HT1080 (cell line): Measurements from ENCODE around the gene PLEKHN1. TPM values are rescaled to one million over a fixed set of nuclear protein-coding genes. Genes with fewer than 3 reads are reported as not detected.

ENCODE experiments used
- DNase-seq: peaks from one replicate; pipeline ENCODE4 v3.0.0-alpha.2; 2015; ENCODE audit warnings: low read depth
- total RNA-seq: library from RNA; depleted of rRNA; stranded (reverse); fragments of >200 nt; shearing (Covaris generic); gene quantifications from 2 replicates; pipeline ENCODE4 v1.2.3, GENCODE V29; 2014

The PLEKHN1 gene
- total RNA-seq, 1 experiment from 2014 or later, result 3.3 TPM

GRCh38 chr1:929712-930632 is 36.3 kb upstream of the PLEKHN1 start:
- no peak for DNase-seq

GRCh38 chr1:930633-931138 is 35.6 kb upstream of the PLEKHN1 start:
- no peak for DNase-seq

- DNase-seq, result no peak
Measured at GRCh38 chr1:931380-932172, 34.7 kb upstream of the PLEKHN1 start.

DNA sequence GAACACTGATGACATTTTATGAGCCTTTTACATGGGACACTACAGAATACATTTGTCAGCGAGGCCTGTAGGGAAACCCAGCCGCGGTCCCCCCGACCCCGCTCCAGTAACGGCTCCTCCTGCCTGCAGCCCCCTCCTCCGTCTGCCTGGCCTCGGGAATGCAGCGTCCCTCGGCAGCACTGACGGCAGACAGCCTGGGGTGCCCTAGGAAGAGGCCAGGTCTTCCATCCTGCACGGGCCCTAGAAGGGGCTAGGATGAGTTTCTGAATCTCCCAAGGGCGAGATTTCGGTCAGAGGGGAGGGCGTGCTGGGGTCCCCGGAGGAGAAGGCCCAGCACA is 34.1 kb upstream of the PLEKHN1 start:
- DNase-seq, result no peak

GRCh38 chr1:932776-933602 is 33.3 kb upstream of the PLEKHN1 start:
- DNase-seq, result no peak

DNA sequence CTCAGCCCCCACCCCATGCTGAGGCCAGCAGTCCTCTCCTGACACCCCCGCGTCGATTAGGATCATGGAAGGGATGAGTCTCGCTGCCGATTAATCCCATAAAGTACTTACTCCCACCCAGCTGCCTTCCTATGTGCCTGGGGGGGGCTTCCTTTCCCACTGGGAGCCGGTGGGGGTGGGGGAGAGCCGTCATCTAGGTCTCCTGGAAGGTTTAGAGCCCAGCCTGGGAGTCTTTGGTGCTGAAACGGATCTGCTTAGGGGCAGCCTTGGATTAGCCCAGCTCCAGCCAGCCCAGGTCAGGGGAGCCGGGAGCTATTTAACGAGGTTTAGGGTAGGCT is 32.7 kb upstream of the PLEKHN1 start:
- DNase-seq, result no peak

DNA sequence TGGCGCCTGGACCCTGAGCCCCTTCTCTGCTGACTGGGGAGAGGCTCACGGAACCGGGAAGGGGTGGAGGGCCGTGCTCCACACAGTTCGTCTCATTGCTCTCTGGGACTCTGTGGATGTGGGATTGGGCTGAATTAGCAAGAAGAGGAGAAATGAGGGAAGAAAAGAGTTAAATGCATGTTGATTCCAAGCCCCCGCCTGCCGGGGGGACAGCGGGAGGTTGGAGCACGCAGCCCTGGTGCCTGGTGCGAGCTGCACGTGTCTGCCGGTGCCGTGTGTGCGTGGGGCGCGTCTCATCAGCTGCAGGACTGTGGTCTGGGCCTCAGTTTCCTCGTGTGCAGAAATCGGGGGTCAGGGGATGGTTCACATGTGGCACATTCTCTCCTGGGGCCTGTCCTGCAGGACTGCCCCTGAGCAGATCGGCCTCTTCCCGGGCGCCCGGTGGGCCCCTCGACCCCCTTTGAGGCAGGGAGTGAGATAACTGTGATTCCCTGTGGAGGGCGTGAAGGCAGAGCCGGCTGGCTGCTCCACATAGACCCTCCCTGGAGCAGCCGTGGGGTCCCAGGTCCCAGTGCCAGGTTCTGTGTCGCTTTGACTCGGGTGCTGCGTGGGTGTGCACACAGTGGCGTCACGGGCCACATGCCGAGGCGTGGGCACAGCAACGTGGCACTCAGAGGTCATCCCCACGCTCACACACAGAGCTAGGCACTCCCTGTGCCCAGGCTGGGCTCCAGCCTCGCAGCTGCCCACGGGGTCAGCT is 31.1 kb upstream of the PLEKHN1 start:
- no peak for DNase-seq

GRCh38 chr1:935751-936231 is 30.5 kb upstream of the PLEKHN1 start:
- DNase-seq, result no peak

GRCh38 chr1:936348-937264 is 29.7 kb upstream of the PLEKHN1 start:
- DNase-seq, result no peak

DNA sequence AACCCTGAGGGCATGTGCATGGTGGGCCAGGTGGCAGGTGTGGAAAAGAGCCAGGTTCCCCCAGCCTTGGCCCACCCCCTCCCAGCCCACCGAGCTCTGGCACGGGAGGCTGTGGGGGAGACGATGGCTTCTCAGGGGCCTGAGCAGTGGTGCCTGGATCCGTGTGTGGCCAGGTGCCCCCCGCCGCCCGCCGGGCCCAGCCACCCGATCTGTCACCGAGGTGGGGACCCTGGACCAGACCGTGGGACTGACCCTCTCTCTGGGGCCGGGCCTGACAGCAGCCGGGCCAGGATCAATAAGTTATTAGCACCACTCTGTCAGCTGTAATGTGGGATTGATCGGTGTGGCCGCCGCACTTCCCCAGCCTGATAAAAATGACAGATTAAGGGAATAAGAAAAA is 28.8 kb upstream of the PLEKHN1 start:
- no peak for DNase-seq

DNA sequence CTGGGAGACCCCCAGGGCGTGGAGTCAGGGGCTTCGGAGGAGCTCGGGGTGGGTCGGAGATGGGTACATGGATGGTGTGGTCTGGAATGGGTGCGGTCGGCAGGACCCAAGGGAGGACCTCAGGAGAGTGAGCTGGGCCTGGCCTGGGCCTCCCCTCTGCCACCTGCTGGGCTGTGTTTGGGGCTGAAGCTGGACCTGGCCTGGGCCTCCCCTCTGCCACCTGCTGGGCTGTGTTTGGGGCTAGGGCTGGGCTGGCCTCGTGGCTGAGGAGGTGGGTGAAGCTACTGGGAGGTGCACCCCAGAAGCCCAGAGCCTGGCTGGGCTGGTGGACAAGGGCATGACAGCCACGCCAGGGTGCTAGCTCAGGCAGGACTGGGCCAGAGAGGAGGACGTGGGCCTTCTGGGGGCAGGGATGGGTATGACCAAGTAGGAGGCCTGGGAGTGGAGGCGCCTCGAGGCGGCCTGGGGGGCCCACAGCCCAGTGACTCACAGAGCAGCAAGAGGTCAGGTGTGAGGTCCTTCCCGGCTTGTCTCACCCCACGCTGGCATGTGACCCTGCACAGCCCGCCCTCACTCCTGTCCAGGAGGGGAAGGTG is 28.1 kb upstream of the PLEKHN1 start:
- DNase-seq, result peak; percentile 54

- no peak for DNase-seq
Measured at GRCh38 chr1:938711-939489, 27.4 kb upstream of the PLEKHN1 start.

DNA sequence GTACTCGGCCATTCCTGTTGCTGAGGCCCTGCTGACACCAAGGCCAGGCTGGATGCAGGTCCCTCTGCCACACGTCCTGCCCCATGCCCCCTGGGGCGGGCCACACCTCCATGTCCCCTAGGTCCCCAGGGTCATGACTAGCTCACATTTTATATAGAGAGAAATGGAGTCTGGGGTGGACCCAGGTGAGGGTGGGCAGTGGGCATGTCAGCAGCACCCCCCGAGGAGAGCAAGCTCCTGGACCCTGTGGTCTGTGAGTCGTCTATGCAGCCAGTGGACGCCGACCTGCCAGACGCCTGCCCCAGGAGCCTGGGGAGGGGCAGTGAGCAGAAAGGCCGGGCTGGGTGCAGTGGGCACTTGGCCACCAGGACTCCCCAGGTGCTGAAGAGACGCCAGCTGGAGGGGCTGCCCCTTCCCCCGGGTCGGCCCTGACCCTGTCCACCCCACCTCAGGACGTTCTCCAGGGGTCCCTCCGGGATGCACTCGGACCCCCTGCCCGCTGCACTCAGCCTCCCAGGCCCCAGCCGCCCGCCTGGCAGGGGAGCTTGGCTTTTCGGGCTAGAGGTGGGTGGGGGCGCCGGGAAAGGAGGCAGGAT is 26.7 kb upstream of the PLEKHN1 start:
- no peak for DNase-seq

DNA sequence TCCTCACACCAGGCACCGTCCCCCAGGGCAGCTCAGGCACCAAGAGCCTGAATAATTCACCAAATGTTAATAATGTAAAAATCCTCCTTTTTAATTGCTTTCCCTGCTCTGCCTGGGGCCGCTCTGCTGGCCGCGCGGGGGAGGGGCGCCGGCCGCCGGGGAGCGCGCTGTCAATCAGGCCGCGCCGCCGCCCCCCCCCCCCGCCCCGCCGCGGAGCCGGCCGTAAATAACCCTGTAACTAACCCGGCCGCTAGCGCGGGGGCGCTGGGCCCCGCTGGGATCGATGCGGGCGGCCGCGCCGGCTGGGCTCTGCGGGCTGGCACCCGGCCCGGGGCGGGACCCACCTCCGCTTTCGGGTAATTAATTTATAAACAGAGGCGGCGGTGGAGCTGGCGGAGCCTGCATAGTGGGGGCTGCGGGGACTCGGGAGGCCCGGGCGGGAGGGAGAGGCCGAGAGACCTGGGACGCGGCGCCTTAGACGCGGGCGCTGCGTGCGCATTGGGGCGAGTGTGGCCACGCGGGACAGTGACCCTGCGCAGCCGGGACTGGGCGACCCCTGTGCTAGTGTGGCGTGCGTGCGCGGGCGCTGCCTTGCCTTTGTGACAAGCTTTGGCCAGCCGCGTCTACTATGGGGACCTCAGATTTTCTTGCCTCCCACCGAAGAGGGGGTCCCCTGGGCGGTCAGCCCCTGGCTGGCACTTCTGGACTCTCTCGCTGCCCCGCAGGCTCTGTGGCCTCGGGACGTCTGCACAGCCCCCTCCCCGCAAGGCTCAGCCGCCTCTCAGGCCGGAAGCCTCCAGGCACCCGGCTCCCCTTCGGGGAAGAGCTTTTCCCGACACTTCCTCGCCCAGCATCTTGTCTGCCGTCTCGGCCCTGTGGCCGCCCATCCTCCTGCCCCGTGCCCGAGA is 25.9 kb upstream of the PLEKHN1 start:
- DNase-seq, result no peak

DNA sequence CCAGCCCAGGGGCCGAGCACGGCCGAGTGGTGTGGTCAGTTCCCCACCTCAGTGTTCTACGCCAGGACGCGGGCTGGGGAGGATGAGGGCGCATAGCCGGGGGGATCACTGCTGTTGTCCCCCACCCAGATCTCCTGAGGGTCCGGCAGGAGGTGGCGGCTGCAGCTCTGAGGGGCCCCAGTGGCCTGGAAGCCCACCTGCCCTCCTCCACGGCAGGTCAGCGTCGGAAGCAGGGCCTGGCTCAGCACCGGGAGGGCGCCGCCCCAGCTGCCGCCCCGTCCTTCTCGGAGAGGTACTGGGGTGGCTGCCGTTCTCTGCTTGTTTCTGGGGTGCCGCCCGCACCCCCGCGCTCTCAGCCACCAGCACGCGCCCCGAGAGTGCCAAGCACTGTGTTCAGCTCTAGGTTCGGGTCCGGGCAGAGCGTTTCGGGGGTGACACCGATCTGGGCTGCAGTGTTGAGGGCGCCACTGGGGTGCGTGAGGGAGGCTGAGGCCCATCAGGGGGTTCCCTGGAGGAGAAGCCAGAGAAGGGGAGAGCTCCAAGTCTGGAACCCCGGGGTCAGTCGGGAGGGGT is 25.2 kb upstream of the PLEKHN1 start:
- no peak for DNase-seq

DNA sequence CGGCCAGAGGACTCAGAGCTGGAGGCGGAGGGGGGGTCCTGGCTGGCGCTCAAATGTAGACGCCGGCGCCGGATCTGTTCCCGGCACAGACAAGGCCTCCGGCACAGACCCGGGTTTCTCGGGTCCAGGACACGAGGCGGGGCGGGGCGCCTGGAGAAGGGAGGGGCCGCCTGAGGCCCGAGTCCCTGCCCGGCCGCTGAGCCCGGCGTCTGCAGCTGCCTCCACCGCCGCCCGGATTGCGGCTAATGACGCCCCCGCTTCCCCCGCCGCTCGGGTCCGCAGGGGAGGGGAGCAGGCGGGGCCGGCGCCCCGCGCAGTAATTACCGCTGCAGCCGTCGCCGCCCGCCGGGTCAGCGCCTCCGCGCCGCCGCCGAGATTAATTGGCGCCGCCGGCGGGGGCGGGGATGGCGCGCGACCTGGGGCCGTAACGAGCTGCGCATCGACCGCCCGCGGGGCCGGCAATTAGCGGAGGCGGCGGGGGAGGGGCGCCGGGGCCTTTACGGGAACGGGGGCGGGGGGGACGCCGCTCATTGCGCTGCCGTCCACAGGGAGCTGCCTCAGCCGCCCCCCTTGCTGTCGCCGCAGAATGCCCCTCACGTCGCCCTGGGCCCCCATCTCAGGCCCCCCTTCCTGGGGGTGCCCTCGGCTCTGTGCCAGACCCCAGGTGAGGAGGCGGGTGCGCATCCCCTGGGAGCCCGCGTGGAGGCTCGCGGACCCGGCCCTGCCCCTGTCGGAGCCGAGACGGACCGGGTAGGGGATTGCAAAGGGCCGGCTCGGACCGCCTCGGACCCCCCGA is 24.5 kb upstream of the PLEKHN1 start:
- DNase-seq, result no peak
